ENCODE measurements around the gene CES3.

- TF ChIP-seq CTCF (optimal IDR thresholded peaks at IDR 0.05 in 1 of 3, IDR thresholded peaks at IDR 0.05 in 1 of 3, conservative IDR thresholded peaks at IDR 0.05 in 1 of 3; ENCODE audit: extremely low read depth in 1 of 3, insufficient read depth in 2 of 3, low read length in 3 of 3) (no peak), EZH2 (IDR thresholded peaks at IDR 0.05; ENCODE audit: low read length) (no peak)
These were observed 11.9 kb downstream of the CES3 start for GRCh38 chr16:66972983-66973382.

Data from keratinocyte (primary cell).